Stimulated activated naive CD8-positive, alpha-beta T cell treated with anti-CD3 and anti-CD28 coated beads, Interleukin-15, amount 100 ng/mL, for 72 hours (primary cell): ENCODE data around the gene PIP5K1B.

Experiments
- ATAC-seq: fragments of 150-1000 bp; cut with Tn5 transposase; 2 replicates; pipeline ENCODE4 v1.10.0; 2021; ENCODE audit warnings: mild to moderate bottlenecking, moderate library complexity
- DNase-seq, 2 donors: peaks; one replicate each; pipeline ENCODE4 v3.0.0; 2021 to 2022
- H3K27ac Mint-ChIP-seq, 2 donors: one replicate each; pipeline ENCODE4 v1.8.0; 2022; ENCODE audit warnings: mild to moderate bottlenecking in 2 of 2, mixed read lengths in 2 of 2, moderate library complexity in 2 of 2
- H3K27me3 Mint-ChIP-seq: one replicate; pipeline ENCODE4 v1.8.0; 2022; ENCODE audit warnings: mixed read lengths
- H3K4me1 Mint-ChIP-seq: one replicate; pipeline ENCODE4 v1.8.0; 2022; ENCODE audit warnings: mild to moderate bottlenecking, mixed read lengths
- H3K4me3 Mint-ChIP-seq, 2 donors: one replicate each; pipeline ENCODE4 v1.8.0; 2022; ENCODE audit warnings: mild to moderate bottlenecking in 2 of 2, mixed read lengths in 2 of 2, moderate library complexity in 1 of 2
- H3K9me3 Mint-ChIP-seq, 2 donors: one replicate each; pipeline ENCODE4 v1.8.0; 2022; ENCODE audit warnings: mixed read lengths in 2 of 2

The PIP5K1B gene

GRCh38 chr9:68896486-68896885 lies 191.4 kb downstream of the PIP5K1B start:
- Mint-ChIP-seq H3K27me3 (no peaks in the 10 kb centered on the region), H3K27ac (peak overlapping the region; percentile 23 to 86), H3K9me3 (no peaks in the 10 kb centered on the region), H3K4me1 (peaks cover 33% of the 10 kb centered on the region), H3K4me3 (peak overlapping the region; percentile 64 to 70)
- peak; percentile 41 for ATAC-seq
- DNase-seq, result no peak

- DNase-seq (no peak), ATAC-seq (no peak)
- no peak overlapping the region for H3K4me3 Mint-ChIP-seq
- no peaks in the 10 kb centered on the region for H3K9me3 Mint-ChIP-seq
- H3K27me3 Mint-ChIP-seq, result no peaks in the 10 kb centered on the region
- H3K4me1 Mint-ChIP-seq, result peaks cover 33% of the 10 kb centered on the region
- H3K27ac Mint-ChIP-seq, result peak overlapping the region in 1 of 2 donors; percentile 30
These were observed 192.6 kb downstream of the PIP5K1B start for GRCh38 chr9:68897577-68898145.

- H3K27ac Mint-ChIP-seq, result peak overlapping the region in 1 of 2 donors; percentile 37
These were observed 193.9 kb downstream of the PIP5K1B start for GRCh38 chr9:68898781-68899439.

GRCh38 chr9:68904454-68904853 lies 199.4 kb downstream of the PIP5K1B start:
- DNase-seq, result peak in 1 of 2 donors; percentile 18
- peak; percentile 86 for ATAC-seq
- H3K27me3 Mint-ChIP-seq, result no peaks in the 10 kb centered on the region
- no peaks in the 10 kb centered on the region for H3K9me3 Mint-ChIP-seq
- no peak overlapping the region for H3K4me3 Mint-ChIP-seq
- peak overlapping the region in 1 of 2 donors; percentile 44 for H3K27ac Mint-ChIP-seq
- peaks cover 7% of the 10 kb centered on the region for H3K4me1 Mint-ChIP-seq

More at GRCh38 chr9:68898781-68899439, 193.9 kb downstream of the PIP5K1B start:
- Mint-ChIP-seq H3K9me3 (no peaks in the 10 kb centered on the region), H3K4me1 (peaks cover 33% of the 10 kb centered on the region), H3K4me3 (no peak overlapping the region), H3K27me3 (no peaks in the 10 kb centered on the region)
- DNase-seq (no peak), ATAC-seq (no peak)

GRCh38 chr9:68905129-68905528 lies 200.1 kb downstream of the PIP5K1B start:
- ATAC-seq (peak; percentile 87), DNase-seq (peak in 1 of 2 donors; percentile 39)
- H3K9me3 Mint-ChIP-seq, result no peaks in the 10 kb centered on the region
- H3K27me3 Mint-ChIP-seq, result no peaks in the 10 kb centered on the region
- H3K27ac Mint-ChIP-seq, result peak overlapping the region; percentile 19 to 96
- H3K4me1 Mint-ChIP-seq, result peaks cover 7% of the 10 kb centered on the region
- peak overlapping the region in 1 of 2 donors; percentile 26 for H3K4me3 Mint-ChIP-seq

GRCh38 chr9:68907910-68908309 lies 202.9 kb downstream of the PIP5K1B start:
- peaks cover 7% of the 10 kb centered on the region for H3K4me1 Mint-ChIP-seq
- H3K4me3 Mint-ChIP-seq, result no peak overlapping the region
- H3K9me3 Mint-ChIP-seq, result no peaks in the 10 kb centered on the region
- DNase-seq, result no peak
- no peak overlapping the region for H3K27ac Mint-ChIP-seq
- no peak for ATAC-seq
- H3K27me3 Mint-ChIP-seq, result no peaks in the 10 kb centered on the region

GRCh38 chr9:68912561-68912960 lies 207.5 kb downstream of the PIP5K1B start:
- Mint-ChIP-seq H3K27me3 (no peaks in the 10 kb centered on the region), H3K27ac (no peak overlapping the region), H3K4me3 (no peak overlapping the region), H3K9me3 (no peaks in the 10 kb centered on the region), H3K4me1 (no peaks in the 10 kb centered on the region)
- ATAC-seq (no peak), DNase-seq (no peak)

GRCh38 chr9:68913054-68913453 lies 208.0 kb downstream of the PIP5K1B start:
- H3K9me3 Mint-ChIP-seq, result no peaks in the 10 kb centered on the region
- ATAC-seq (no peak), DNase-seq (no peak)
- no peak overlapping the region for H3K4me3 Mint-ChIP-seq
- no peaks in the 10 kb centered on the region for H3K27me3 Mint-ChIP-seq
- H3K4me1 Mint-ChIP-seq, result no peaks in the 10 kb centered on the region
- no peak overlapping the region for H3K27ac Mint-ChIP-seq

- H3K4me3 Mint-ChIP-seq, result no peak overlapping the region
- no peaks in the 10 kb centered on the region for H3K9me3 Mint-ChIP-seq
- no peak overlapping the region for H3K27ac Mint-ChIP-seq
- no peaks in the 10 kb centered on the region for H3K27me3 Mint-ChIP-seq
- H3K4me1 Mint-ChIP-seq, result no peaks in the 10 kb centered on the region
- ATAC-seq (no peak), DNase-seq (no peak)
These were observed 209.7 kb downstream of the PIP5K1B start for GRCh38 chr9:68914751-68915150.

GRCh38 chr9:68919661-68920060 lies 214.6 kb downstream of the PIP5K1B start:
- Mint-ChIP-seq H3K9me3 (no peaks in the 10 kb centered on the region), H3K4me3 (no peak overlapping the region), H3K27me3 (peaks cover 7% of the 10 kb centered on the region), H3K27ac (no peak overlapping the region), H3K4me1 (no peaks in the 10 kb centered on the region)
- ATAC-seq (no peak), DNase-seq (no peak)

- Mint-ChIP-seq H3K27ac (peak overlapping the region in 1 of 2 donors; percentile 21), H3K27me3 (peaks cover 7% of the 10 kb centered on the region), H3K4me3 (no peak overlapping the region), H3K4me1 (no peaks in the 10 kb centered on the region), H3K9me3 (no peaks in the 10 kb centered on the region)
- DNase-seq (no peak), ATAC-seq (no peak)
These were observed 215.9 kb downstream of the PIP5K1B start for GRCh38 chr9:68920921-68921320.

- Mint-ChIP-seq H3K27ac (no peak overlapping the region), H3K4me3 (no peak overlapping the region), H3K4me1 (no peaks in the 10 kb centered on the region), H3K9me3 (no peaks in the 10 kb centered on the region), H3K27me3 (peaks cover 22% of the 10 kb centered on the region)
- ATAC-seq, result no peak
- no peak for DNase-seq
These were observed 218.4 kb downstream of the PIP5K1B start for GRCh38 chr9:68923480-68923879.

GRCh38 chr9:68925175-68925574 lies 220.1 kb downstream of the PIP5K1B start:
- H3K9me3 Mint-ChIP-seq, result no peaks in the 10 kb centered on the region
- DNase-seq, result no peak
- ATAC-seq, result no peak
- H3K4me3 Mint-ChIP-seq, result no peak overlapping the region
- no peak overlapping the region for H3K27ac Mint-ChIP-seq
- no peaks in the 10 kb centered on the region for H3K4me1 Mint-ChIP-seq
- H3K27me3 Mint-ChIP-seq, result peaks cover 35% of the 10 kb centered on the region

- Mint-ChIP-seq H3K27ac (no peak overlapping the region), H3K27me3 (peaks cover 50% of the 10 kb centered on the region), H3K4me1 (peaks cover 13% of the 10 kb centered on the region), H3K9me3 (no peaks in the 10 kb centered on the region), H3K4me3 (no peak overlapping the region)
- DNase-seq (no peak), ATAC-seq (no peak)
These were observed 222.1 kb downstream of the PIP5K1B start for GRCh38 chr9:68927165-68927564.

- peaks cover 61% of the 10 kb centered on the region for H3K27me3 Mint-ChIP-seq
- no peaks in the 10 kb centered on the region for H3K9me3 Mint-ChIP-seq
- ATAC-seq (peak; percentile 61), DNase-seq (no peak)
- no peak overlapping the region for H3K27ac Mint-ChIP-seq
- H3K4me1 Mint-ChIP-seq, result peaks cover 23% of the 10 kb centered on the region
- H3K4me3 Mint-ChIP-seq, result peak overlapping the region in 1 of 2 donors; percentile 9
These were observed 226.8 kb downstream of the PIP5K1B start for GRCh38 chr9:68931821-68932220.

- no peaks in the 10 kb centered on the region for H3K9me3 Mint-ChIP-seq
- no peak overlapping the region for H3K27ac Mint-ChIP-seq
- H3K27me3 Mint-ChIP-seq, result peaks cover 62% of the 10 kb centered on the region
- H3K4me3 Mint-ChIP-seq, result no peak overlapping the region
- ATAC-seq, result no peak
- peaks cover 23% of the 10 kb centered on the region for H3K4me1 Mint-ChIP-seq
- DNase-seq, result no peak
These were observed 227.4 kb downstream of the PIP5K1B start for GRCh38 chr9:68932458-68932857.
